Liver (tissue), 3 donors: Measurements from ENCODE around the gene TSEN2.

Source experiments
- EGR1 ChIP-seq, 2 donors: IDR thresholded peaks; 2 replicates each; pipeline ENCODE4 v1.6.1; 2016 to 2018; ENCODE audit warnings: antibody characterized with exemption in 2 of 2, low read depth in 2 of 2
- FOXA1 ChIP-seq: IDR thresholded peaks from 2 replicates; pipeline ENCODE4 v1.6.1; 2016; ENCODE audit warnings: antibody characterized with exemption
- GABPA ChIP-seq, 2 donors: IDR thresholded peaks in 1 of 2; conservative IDR thresholded peaks in 1 of 2; 2 replicates each; pipeline ENCODE4 v1.6.1; 2016; ENCODE audit warnings: antibody characterized with exemption in 2 of 2, mild to moderate bottlenecking in 1 of 2, moderate library complexity in 1 of 2
- RAD21 ChIP-seq, 2 donors: IDR thresholded peaks; 2 replicates each; pipeline ENCODE4 v1.6.1; 2016; ENCODE audit warnings: antibody characterized with exemption in 2 of 2, mild to moderate bottlenecking in 2 of 2
- SP1 ChIP-seq: IDR thresholded peaks from 2 replicates; pipeline ENCODE4 v1.6.1; 2018; ENCODE audit warnings: antibody characterized with exemption, mild to moderate bottlenecking
- TAF1 ChIP-seq: conservative IDR thresholded peaks from 2 replicates; pipeline ENCODE4 v1.6.1; 2016; ENCODE audit warnings: antibody characterized with exemption, mild to moderate bottlenecking
- YY1 ChIP-seq: IDR thresholded peaks from 2 replicates; pipeline ENCODE4 v1.6.1; 2016; ENCODE audit warnings: antibody characterized with exemption, mild to moderate bottlenecking
- TF ChIP-seq, protein P1 (sequence below): fragments of 150-350 bp; IDR thresholded peaks from 2 replicates; pipeline ENCODE4 v1.5.1; 2017; ENCODE audit warnings: improper control_type of control experiment, low read depth, low read length; ENCODE audit not compliant: missing input control
- TF ChIP-seq, protein P2 (sequence below): IDR thresholded peaks from 2 replicates; pipeline ENCODE4 v1.6.1; 2016; ENCODE audit warnings: antibody characterized with exemption, mild to moderate bottlenecking
- TF ChIP-seq, protein P3 (sequence below): IDR thresholded peaks from 2 replicates; pipeline ENCODE4 v1.6.1; 2016; ENCODE audit warnings: antibody characterized with exemption
- TF ChIP-seq, protein P4 (sequence below): IDR thresholded peaks from 2 replicates; pipeline ENCODE4 v1.6.1; 2016; ENCODE audit warnings: antibody characterized with exemption
- donor health status: healthy.
- donor health status: healthy.

DNA sequence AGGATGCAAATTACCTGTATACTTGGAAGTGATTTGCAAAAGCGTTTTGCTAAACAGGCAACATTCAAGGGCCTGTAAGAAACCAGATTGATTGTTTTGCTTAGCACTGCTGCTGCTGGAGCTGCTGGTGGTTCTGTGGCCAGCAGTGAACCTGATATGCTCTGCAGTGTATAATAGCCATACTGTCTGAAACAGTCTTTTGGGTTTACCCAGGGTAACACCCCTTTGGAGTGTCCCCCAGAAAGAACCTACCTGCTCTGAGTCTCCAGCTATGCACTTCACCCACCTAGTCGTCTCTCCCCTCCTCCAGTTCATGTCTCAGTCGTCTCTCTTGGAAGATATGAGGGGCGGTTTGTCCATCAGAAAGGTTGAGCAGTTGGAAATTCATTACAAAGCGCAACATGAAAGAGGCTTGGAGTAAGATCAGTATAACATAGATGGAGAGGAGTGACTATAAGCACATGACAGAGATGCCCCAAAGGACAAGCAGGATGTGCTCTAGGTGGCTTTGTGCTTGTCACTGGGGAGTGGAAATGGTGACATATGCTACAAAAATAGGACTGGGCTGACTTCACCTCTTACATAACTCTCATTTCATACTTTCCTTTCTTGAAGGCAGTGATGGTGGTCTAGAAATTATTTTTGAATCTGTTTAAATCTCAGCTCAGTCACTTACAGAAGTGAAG is 76.4 kb downstream of the TSEN2 start:
- TF ChIP-seq, protein P1, sequence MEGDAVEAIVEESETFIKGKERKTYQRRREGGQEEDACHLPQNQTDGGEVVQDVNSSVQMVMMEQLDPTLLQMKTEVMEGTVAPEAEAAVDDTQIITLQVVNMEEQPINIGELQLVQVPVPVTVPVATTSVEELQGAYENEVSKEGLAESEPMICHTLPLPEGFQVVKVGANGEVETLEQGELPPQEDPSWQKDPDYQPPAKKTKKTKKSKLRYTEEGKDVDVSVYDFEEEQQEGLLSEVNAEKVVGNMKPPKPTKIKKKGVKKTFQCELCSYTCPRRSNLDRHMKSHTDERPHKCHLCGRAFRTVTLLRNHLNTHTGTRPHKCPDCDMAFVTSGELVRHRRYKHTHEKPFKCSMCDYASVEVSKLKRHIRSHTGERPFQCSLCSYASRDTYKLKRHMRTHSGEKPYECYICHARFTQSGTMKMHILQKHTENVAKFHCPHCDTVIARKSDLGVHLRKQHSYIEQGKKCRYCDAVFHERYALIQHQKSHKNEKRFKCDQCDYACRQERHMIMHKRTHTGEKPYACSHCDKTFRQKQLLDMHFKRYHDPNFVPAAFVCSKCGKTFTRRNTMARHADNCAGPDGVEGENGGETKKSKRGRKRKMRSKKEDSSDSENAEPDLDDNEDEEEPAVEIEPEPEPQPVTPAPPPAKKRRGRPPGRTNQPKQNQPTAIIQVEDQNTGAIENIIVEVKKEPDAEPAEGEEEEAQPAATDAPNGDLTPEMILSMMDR = no peak
- TF ChIP-seq TAF1 = no peak
- no peak for TF ChIP-seq RAD21 (IDR thresholded peaks at IDR 0.05)
- no peak for TF ChIP-seq SP1
- TF ChIP-seq GABPA (IDR thresholded peaks at IDR 0.05 in 1 of 2, conservative IDR thresholded peaks at IDR 0.05 in 1 of 2) = no peak
- TF ChIP-seq, protein P2, sequence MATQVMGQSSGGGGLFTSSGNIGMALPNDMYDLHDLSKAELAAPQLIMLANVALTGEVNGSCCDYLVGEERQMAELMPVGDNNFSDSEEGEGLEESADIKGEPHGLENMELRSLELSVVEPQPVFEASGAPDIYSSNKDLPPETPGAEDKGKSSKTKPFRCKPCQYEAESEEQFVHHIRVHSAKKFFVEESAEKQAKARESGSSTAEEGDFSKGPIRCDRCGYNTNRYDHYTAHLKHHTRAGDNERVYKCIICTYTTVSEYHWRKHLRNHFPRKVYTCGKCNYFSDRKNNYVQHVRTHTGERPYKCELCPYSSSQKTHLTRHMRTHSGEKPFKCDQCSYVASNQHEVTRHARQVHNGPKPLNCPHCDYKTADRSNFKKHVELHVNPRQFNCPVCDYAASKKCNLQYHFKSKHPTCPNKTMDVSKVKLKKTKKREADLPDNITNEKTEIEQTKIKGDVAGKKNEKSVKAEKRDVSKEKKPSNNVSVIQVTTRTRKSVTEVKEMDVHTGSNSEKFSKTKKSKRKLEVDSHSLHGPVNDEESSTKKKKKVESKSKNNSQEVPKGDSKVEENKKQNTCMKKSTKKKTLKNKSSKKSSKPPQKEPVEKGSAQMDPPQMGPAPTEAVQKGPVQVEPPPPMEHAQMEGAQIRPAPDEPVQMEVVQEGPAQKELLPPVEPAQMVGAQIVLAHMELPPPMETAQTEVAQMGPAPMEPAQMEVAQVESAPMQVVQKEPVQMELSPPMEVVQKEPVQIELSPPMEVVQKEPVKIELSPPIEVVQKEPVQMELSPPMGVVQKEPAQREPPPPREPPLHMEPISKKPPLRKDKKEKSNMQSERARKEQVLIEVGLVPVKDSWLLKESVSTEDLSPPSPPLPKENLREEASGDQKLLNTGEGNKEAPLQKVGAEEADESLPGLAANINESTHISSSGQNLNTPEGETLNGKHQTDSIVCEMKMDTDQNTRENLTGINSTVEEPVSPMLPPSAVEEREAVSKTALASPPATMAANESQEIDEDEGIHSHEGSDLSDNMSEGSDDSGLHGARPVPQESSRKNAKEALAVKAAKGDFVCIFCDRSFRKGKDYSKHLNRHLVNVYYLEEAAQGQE = no peak
- TF ChIP-seq EGR1 (IDR thresholded peaks at IDR 0.05; ENCODE audit: low read depth in 2 of 2) = no peak
- TF ChIP-seq, protein P3, sequence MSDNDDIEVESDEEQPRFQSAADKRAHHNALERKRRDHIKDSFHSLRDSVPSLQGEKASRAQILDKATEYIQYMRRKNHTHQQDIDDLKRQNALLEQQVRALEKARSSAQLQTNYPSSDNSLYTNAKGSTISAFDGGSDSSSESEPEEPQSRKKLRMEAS = no peak
- TF ChIP-seq, protein P4, sequence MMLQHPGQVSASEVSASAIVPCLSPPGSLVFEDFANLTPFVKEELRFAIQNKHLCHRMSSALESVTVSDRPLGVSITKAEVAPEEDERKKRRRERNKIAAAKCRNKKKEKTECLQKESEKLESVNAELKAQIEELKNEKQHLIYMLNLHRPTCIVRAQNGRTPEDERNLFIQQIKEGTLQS = no peak
- TF ChIP-seq FOXA1 = no peak
- TF ChIP-seq YY1 = no peak
